Measurements from ENCODE around the gene PKNOX1.

DNA sequence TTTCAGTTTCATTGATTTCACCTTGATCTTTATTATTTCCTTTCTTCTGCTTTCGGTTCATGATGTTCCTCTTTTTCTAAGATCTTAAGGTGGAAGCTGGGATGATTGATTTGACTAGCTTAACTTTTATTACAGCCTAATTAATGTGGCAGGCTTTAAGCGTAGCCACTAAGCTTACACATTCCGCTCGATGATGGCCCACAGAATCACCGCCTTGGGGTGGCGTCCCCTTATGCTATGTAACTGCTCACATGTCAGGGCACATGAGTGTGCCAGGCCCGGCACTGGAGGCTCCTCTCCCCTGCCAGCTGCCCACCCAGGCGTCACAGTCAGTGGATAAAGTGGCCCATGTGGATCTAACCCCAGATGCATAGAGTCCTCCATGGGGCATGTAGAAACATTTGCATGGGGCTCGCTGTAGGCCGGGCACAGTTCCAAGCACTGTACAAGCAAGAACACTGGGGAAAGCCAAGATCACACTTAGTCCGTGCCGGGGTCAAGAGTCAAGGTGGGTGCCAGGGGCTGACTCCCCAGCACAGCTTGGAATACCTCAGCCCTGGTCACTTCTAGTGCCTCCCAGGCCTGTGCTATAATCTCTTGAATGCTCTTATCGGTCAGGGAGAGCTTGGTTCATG lies 41.7 kb downstream of the PKNOX1 start:
- TF ChIP-seq, protein P1, sequence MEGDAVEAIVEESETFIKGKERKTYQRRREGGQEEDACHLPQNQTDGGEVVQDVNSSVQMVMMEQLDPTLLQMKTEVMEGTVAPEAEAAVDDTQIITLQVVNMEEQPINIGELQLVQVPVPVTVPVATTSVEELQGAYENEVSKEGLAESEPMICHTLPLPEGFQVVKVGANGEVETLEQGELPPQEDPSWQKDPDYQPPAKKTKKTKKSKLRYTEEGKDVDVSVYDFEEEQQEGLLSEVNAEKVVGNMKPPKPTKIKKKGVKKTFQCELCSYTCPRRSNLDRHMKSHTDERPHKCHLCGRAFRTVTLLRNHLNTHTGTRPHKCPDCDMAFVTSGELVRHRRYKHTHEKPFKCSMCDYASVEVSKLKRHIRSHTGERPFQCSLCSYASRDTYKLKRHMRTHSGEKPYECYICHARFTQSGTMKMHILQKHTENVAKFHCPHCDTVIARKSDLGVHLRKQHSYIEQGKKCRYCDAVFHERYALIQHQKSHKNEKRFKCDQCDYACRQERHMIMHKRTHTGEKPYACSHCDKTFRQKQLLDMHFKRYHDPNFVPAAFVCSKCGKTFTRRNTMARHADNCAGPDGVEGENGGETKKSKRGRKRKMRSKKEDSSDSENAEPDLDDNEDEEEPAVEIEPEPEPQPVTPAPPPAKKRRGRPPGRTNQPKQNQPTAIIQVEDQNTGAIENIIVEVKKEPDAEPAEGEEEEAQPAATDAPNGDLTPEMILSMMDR (IDR thresholded peaks at IDR 0.05; ENCODE audit: insufficient read depth, low read length, poor library complexity, severe bottlenecking): no peak
- TF ChIP-seq EZH2phosphoT487 (conservative IDR thresholded peaks at IDR 0.05; ENCODE audit: low read length): no peak
